HepG2 (cell line): ENCODE measurements around the gene DNASE1L2. TPM values are rescaled to one million over a fixed set of nuclear protein-coding genes. Genes with fewer than 3 reads are reported as not detected.

Experiments
- CREM ChIP-seq, 2 experiments: sonication (generic) in 1 of 2; formaldehyde crosslinking in 1 of 2; IDR thresholded peaks; 2 replicates each; pipeline versions ENCODE4 v1.4.0 to v1.6.1; 2016 to 2020; ENCODE audit warnings: antibody characterized with exemption in 1 of 2, mild to moderate bottlenecking in 1 of 2, missing genetic modification reagents in 1 of 2
- KLF12 ChIP-seq: sonication (generic); formaldehyde crosslinking; IDR thresholded peaks from 2 replicates; pipeline ENCODE4 v1.4.0; 2020; ENCODE audit warnings: missing genetic modification reagents, borderline replicate concordance
- NCOA1 ChIP-seq: sonication (generic); formaldehyde crosslinking; IDR thresholded peaks from 2 replicates; pipeline ENCODE4 v1.9.0; 2021; ENCODE audit warnings: missing genetic modification reagents
- NCOR1 ChIP-seq: fragments of 200-600 bp; sonication (generic); IDR thresholded peaks from 2 replicates; pipeline ENCODE4 v1.7.0; 2017; ENCODE audit warnings: antibody characterized with exemption, low read length, borderline replicate concordance
- NFIB ChIP-seq: sonication (generic); formaldehyde crosslinking; IDR thresholded peaks from 2 replicates; pipeline ENCODE4 v1.9.0; 2021; ENCODE audit warnings: missing genetic modification reagents, mild to moderate bottlenecking, borderline replicate concordance
- NR2F1 ChIP-seq, 2 experiments: fragments of 450-650 bp in 1 of 2; formaldehyde crosslinking in 1 of 2; IDR thresholded peaks; 2 replicates each; pipeline versions ENCODE4 v1.5.0 to v1.6.1; 2016 to 2020; ENCODE audit warnings: mild to moderate bottlenecking in 1 of 2, missing compliant biosample characterization in 1 of 2, missing genetic modification reagents in 1 of 2, moderate library complexity in 1 of 2
- SIX4 ChIP-seq: sonication (generic); formaldehyde crosslinking; IDR thresholded peaks from 2 replicates; pipeline ENCODE4 v1.4.0; 2020; ENCODE audit warnings: missing genetic modification reagents
- SPEN ChIP-seq: sonication (generic); formaldehyde crosslinking; IDR thresholded peaks from 2 replicates; pipeline ENCODE4 v1.5.1; 2020; ENCODE audit warnings: low read depth, mild to moderate bottlenecking, missing genetic modification reagents
- ZSCAN25 ChIP-seq: sonication (generic); formaldehyde crosslinking; IDR thresholded peaks from 2 replicates; pipeline ENCODE4 v1.8.0; 2022; ENCODE audit warnings: mild to moderate bottlenecking, missing genetic modification reagents
- ZSCAN9 ChIP-seq: IDR thresholded peaks from 2 replicates; pipeline ENCODE4 v1.6.1; 2016; ENCODE audit warnings: borderline replicate concordance
- polyA plus RNA-seq, 8 experiments: library from polyadenylated mRNA; depleted of rRNA in 3 of 8; stranded (reverse) in 7 of 8; unstranded in 1 of 8; fragments of >200 nt; fragmentation: Illumina TruSeq in 4 of 8; extraction: Trizol in 4 of 8; gene quantifications; 2 replicates each; pipeline versions ENCODE4 v1.2.1 to v1.2.3, GENCODE V29; 2011 to 2016; ENCODE audit warnings: low read depth in 4 of 8, missing spikeins in 1 of 8, mixed read lengths in 1 of 8; ENCODE audit not compliant: insufficient read depth in 1 of 8
- total RNA-seq, 5 experiments: library from RNA; depleted of rRNA; stranded (reverse); fragments of >200 nt; fragmentation: Illumina TruSeq; extraction: Trizol; gene quantifications; 2 replicates each; pipeline ENCODE4 v1.2.3, GENCODE V29; 2016; ENCODE audit warnings: low read depth in 1 of 5
- TF ChIP-seq, protein P1 (sequence below): sonication (generic); formaldehyde crosslinking; IDR thresholded peaks from 2 replicates; pipeline ENCODE4 v1.4.0; 2020; ENCODE audit warnings: missing genetic modification reagents
- TF ChIP-seq, protein P2 (sequence below): sonication (generic); formaldehyde crosslinking; conservative IDR thresholded peaks from 2 replicates; pipeline ENCODE4 v1.5.0; 2020; ENCODE audit warnings: missing genetic modification reagents
- TF ChIP-seq, protein P3 (sequence below): sonication (generic); formaldehyde crosslinking; IDR thresholded peaks from 2 replicates; pipeline ENCODE4 v1.4.0; 2020; ENCODE audit warnings: missing genetic modification reagents
- TF ChIP-seq, protein P4 (sequence below): IDR thresholded peaks from 2 replicates; pipeline ENCODE4 v1.6.1; 2016
- TF ChIP-seq, protein P5 (sequence below), 2 experiments: sonication (generic) in 1 of 2; formaldehyde crosslinking in 1 of 2; IDR thresholded peaks; 2 replicates each; pipeline versions ENCODE4 v1.4.0 to v1.6.1; 2018 to 2020; ENCODE audit warnings: missing genetic modification reagents in 2 of 2, borderline replicate concordance in 1 of 2, low read depth in 1 of 2, mild to moderate bottlenecking in 1 of 2, missing biosample characterization in 1 of 2

Gene DNASE1L2
- total and polyA plus RNA-seq, 2 of the 13 experiments (the other 11 are each of a cell fraction or from before 2014, with no cell fraction given): 0.44 to 0.50 TPM

DNA sequence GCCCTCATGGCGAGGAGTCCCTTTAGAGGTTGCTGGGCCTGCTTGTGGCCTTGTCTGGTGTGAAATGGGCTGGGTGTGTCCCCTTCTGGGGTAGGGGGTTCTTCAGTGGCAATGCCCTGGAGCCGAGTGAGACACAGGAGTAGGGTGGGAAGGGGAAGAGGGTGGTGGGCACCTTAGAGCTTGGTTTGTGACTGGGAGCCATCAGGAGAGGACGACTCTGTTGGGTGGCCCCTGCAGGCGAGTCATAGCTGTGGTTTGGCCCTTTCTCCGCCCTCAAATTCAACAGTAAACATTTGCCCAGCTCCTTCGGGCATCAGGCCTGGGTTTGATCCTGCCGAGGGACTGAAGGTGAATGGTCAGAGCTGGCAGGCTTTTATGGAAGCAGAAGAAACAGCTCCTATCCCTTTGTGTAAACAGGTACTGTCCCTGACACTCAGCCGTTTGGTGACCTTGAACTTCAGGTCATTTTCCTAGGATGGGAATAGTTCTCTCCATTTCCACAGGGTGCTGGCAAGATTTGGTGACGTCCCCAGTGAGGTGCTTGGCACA, 9.9 kb upstream of the DNASE1L2 start (continued):
- TF ChIP-seq, protein P1, sequence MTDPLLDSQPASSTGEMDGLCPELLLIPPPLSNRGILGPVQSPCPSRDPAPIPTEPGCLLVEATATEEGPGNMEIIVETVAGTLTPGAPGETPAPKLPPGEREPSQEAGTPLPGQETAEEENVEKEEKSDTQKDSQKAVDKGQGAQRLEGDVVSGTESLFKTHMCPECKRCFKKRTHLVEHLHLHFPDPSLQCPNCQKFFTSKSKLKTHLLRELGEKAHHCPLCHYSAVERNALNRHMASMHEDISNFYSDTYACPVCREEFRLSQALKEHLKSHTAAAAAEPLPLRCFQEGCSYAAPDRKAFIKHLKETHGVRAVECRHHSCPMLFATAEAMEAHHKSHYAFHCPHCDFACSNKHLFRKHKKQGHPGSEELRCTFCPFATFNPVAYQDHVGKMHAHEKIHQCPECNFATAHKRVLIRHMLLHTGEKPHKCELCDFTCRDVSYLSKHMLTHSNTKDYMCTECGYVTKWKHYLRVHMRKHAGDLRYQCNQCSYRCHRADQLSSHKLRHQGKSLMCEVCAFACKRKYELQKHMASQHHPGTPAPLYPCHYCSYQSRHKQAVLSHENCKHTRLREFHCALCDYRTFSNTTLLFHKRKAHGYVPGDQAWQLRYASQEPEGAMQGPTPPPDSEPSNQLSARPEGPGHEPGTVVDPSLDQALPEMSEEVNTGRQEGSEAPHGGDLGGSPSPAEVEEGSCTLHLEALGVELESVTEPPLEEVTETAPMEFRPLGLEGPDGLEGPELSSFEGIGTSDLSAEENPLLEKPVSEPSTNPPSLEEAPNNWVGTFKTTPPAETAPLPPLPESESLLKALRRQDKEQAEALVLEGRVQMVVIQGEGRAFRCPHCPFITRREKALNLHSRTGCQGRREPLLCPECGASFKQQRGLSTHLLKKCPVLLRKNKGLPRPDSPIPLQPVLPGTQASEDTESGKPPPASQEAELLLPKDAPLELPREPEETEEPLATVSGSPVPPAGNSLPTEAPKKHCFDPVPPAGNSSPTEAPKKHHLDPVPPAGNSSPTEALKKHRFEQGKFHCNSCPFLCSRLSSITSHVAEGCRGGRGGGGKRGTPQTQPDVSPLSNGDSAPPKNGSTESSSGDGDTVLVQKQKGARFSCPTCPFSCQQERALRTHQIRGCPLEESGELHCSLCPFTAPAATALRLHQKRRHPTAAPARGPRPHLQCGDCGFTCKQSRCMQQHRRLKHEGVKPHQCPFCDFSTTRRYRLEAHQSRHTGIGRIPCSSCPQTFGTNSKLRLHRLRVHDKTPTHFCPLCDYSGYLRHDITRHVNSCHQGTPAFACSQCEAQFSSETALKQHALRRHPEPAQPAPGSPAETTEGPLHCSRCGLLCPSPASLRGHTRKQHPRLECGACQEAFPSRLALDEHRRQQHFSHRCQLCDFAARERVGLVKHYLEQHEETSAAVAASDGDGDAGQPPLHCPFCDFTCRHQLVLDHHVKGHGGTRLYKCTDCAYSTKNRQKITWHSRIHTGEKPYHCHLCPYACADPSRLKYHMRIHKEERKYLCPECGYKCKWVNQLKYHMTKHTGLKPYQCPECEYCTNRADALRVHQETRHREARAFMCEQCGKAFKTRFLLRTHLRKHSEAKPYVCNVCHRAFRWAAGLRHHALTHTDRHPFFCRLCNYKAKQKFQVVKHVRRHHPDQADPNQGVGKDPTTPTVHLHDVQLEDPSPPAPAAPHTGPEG (CRISPR knock-in tag): no peak
- no peak for TF ChIP-seq KLF12 (CRISPR knock-in tag)
- TF ChIP-seq SPEN (CRISPR knock-in tag): peak; percentile 69; the same call in 1 of the 2 replicates
- TF ChIP-seq, protein P2, sequence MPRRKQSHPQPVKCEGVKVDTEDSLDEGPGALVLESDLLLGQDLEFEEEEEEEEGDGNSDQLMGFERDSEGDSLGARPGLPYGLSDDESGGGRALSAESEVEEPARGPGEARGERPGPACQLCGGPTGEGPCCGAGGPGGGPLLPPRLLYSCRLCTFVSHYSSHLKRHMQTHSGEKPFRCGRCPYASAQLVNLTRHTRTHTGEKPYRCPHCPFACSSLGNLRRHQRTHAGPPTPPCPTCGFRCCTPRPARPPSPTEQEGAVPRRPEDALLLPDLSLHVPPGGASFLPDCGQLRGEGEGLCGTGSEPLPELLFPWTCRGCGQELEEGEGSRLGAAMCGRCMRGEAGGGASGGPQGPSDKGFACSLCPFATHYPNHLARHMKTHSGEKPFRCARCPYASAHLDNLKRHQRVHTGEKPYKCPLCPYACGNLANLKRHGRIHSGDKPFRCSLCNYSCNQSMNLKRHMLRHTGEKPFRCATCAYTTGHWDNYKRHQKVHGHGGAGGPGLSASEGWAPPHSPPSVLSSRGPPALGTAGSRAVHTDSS: no peak
- no peak for TF ChIP-seq NFIB
- 0 out of 2 replicates have a peak, but pooled peaks have one; percentile 38 for TF ChIP-seq ZSCAN9 (CRISPR knock-in tag)
- peak; percentile 45; the same call in 1 of the 2 replicates for TF ChIP-seq CREM (IDR thresholded peaks at IDR 0.05)
- TF ChIP-seq CREM (CRISPR knock-in tag; IDR thresholded peaks at IDR 0.05): no peak
- no peak for TF ChIP-seq NCOA1 (CRISPR knock-in tag)
- TF ChIP-seq, protein P3, sequence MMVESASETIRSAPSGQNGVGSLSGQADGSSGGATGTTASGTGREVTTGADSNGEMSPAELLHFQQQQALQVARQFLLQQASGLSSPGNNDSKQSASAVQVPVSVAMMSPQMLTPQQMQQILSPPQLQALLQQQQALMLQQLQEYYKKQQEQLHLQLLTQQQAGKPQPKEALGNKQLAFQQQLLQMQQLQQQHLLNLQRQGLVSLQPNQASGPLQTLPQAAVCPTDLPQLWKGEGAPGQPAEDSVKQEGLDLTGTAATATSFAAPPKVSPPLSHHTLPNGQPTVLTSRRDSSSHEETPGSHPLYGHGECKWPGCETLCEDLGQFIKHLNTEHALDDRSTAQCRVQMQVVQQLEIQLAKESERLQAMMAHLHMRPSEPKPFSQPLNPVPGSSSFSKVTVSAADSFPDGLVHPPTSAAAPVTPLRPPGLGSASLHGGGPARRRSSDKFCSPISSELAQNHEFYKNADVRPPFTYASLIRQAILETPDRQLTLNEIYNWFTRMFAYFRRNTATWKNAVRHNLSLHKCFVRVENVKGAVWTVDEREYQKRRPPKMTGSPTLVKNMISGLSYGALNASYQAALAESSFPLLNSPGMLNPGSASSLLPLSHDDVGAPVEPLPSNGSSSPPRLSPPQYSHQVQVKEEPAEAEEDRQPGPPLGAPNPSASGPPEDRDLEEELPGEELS: peak; percentile 81
- 0 out of 2 replicates have a peak, but pooled peaks have one; percentile 13 for TF ChIP-seq SIX4
- TF ChIP-seq, protein P4, sequence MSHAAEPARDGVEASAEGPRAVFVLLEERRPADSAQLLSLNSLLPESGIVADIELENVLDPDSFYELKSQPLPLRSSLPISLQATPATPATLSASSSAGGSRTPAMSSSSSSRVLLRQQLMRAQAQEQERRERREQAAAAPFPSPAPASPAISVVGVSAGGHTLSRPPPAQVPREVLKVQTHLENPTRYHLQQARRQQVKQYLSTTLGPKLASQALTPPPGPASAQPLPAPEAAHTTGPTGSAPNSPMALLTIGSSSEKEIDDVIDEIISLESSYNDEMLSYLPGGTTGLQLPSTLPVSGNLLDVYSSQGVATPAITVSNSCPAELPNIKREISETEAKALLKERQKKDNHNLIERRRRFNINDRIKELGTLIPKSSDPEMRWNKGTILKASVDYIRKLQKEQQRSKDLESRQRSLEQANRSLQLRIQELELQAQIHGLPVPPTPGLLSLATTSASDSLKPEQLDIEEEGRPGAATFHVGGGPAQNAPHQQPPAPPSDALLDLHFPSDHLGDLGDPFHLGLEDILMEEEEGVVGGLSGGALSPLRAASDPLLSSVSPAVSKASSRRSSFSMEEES: peak; percentile 29; the same call in 1 of the 2 replicates
- peak; percentile 61; the same call in 1 of the 2 replicates for TF ChIP-seq NCOR1
- peak; percentile 47; the same call in 1 of the 2 replicates for TF ChIP-seq ZSCAN25
- TF ChIP-seq NR2F1 (CRISPR knock-in tag; IDR thresholded peaks at IDR 0.05): peak; percentile 79 to 80
- TF ChIP-seq, protein P5, sequence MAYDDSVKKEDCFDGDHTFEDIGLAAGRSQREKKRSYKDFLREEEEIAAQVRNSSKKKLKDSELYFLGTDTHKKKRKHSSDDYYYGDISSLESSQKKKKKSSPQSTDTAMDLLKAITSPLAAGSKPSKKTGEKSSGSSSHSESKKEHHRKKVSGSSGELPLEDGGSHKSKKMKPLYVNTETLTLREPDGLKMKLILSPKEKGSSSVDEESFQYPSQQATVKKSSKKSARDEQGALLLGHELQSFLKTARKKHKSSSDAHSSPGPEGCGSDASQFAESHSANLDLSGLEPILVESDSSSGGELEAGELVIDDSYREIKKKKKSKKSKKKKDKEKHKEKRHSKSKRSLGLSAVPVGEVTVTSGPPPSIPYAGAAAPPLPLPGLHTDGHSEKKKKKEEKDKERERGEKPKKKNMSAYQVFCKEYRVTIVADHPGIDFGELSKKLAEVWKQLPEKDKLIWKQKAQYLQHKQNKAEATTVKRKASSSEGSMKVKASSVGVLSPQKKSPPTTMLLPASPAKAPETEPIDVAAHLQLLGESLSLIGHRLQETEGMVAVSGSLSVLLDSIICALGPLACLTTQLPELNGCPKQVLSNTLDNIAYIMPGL (CRISPR knock-in tag; IDR thresholded peaks at IDR 0.05; ENCODE audit: borderline replicate concordance in 1 of 2, low read depth in 1 of 2): 0 out of 4 replicates have a peak, but pooled peaks of 1 of the 2 experiments have one; percentile 34
